Right cardiac atrium (tissue), 5 donors: ENCODE results near the gene UQCC5. TPM values are rescaled to one million over a fixed set of nuclear protein-coding genes. Genes with fewer than 3 reads are reported as not detected.
A peak's percentile ranks its signal among the peaks of the same experiment; 100 is the strongest.

Experiments
- ATAC-seq, 2 donors: fragments of 200-7000 bp; cut with Tn5 transposase; one replicate each; pipeline versions ENCODE4 v1.8.0 to v1.9.1; 2020; ENCODE audit warnings: moderate library complexity in 2 of 2, mild to moderate bottlenecking in 1 of 2
- DNase-seq, 3 donors: peaks; one replicate each; pipeline ENCODE4 v3.0.0-alpha.2; 2020
- H3K27ac ChIP-seq: one replicate; pipeline ENCODE4 v1.5.1; 2013; ENCODE audit warnings: mild to moderate bottlenecking, low read length, control low read depth, moderate library complexity
- H3K27me3 ChIP-seq: one replicate; pipeline ENCODE4 v1.6.1; 2013; ENCODE audit not compliant: control insufficient read depth, insufficient read depth
- H3K4me1 ChIP-seq: one replicate; pipeline ENCODE4 v1.6.1; 2013; ENCODE audit warnings: low read length; ENCODE audit not compliant: control insufficient read depth, insufficient read depth
- H3K4me3 ChIP-seq: one replicate; pipeline ENCODE4 v1.5.1; 2013; ENCODE audit warnings: low read length, control low read depth
- H3K9me3 ChIP-seq: one replicate; pipeline ENCODE4 v1.6.1; 2013; ENCODE audit warnings: low read length; ENCODE audit not compliant: control insufficient read depth
- WGBS: extraction: QIAGEN DNeasy Blood & Tissue Kit; methylation state at CpG from one replicate; pipeline ENCODE4 v1.1.7; 2013; 5-methylcytosine and 5-hydroxymethylcytosine counted together
- intact Hi-C, 4 donors: fragments of 100-400 bp; cut with DNase I; formaldehyde crosslinking; loops; one replicate each; pipeline versions ENCODE4 v1.11.0 to v1.14.0; 2022 to 2023
- polyA plus RNA-seq: library from polyadenylated mRNA; stranded (reverse); fragments of 200-250 nt; gene quantifications from one replicate; pipeline ENCODE4 v1.2.3, GENCODE V29; 2013
- total RNA-seq, 4 donors: library from RNA; stranded (reverse); fragmentation: NEBNext Ultra II Directional; extraction: Animal tissue kit (Norgen Biotek cat#: 25700); gene quantifications; one replicate each; pipeline ENCODE4 v1.2.1, GENCODE V29; 2021
- donor health status: healthy with polysubstance abuse.
- donor health status: DM: no; HTN: yes; CAD: no.
- donor health status: DM: no; HTN: no; CAD: no.
- donor health status: DM: no; HTN: yes; CAD: no; lungs with severe emphysema.
- donor health status: DM: yes; HTN: yes; CAD: no.

The UQCC5 gene
- total and polyA plus RNA-seq, 5 donors, result 52.4 to 97.3 (median 62.4) TPM

GRCh38 chr3:52493232-52494017, 43.0 kb upstream of the UQCC5 start:
- Histone ChIP-seq H3K4me3 (no peak overlapping the region), H3K4me1 (peaks cover 7% of the 10 kb centered on the region), H3K9me3 (no peaks in the 10 kb centered on the region), H3K27me3 (no peaks in the 10 kb centered on the region), H3K27ac (no peak overlapping the region)
- ATAC-seq (no peak), DNase-seq (no peak)
- 92% methylated on average over 7 of the region's 7 CpGs for WGBS
- intact Hi-C loops, result no loop called here

GRCh38 chr3:52494445-52494844, 42.0 kb upstream of the UQCC5 start:
- Histone ChIP-seq H3K27ac (peak overlapping the region; percentile 3), H3K4me3 (no peak overlapping the region), H3K27me3 (no peaks in the 10 kb centered on the region), H3K9me3 (no peaks in the 10 kb centered on the region), H3K4me1 (peaks cover 7% of the 10 kb centered on the region)
- ATAC-seq, result no peak
- 74% methylated on average over 7 of the region's 7 CpGs for WGBS
- intact Hi-C loops, result no loop called here
- no peak for DNase-seq

- Histone ChIP-seq H3K27me3 (no peaks in the 10 kb centered on the region), H3K9me3 (no peaks in the 10 kb centered on the region), H3K4me3 (peak within 1 kb of the TSS; percentile 1), H3K27ac (peak within 1 kb of the TSS; percentile 25), H3K4me1 (peaks cover 6% of the 10 kb centered on the region)
- intact Hi-C loops, result no loop called here
- DNase-seq (peak; percentile 83 to 91 (median 90)), ATAC-seq (peak; percentile 73 to 85)
- WGBS, result 41% methylated on average over 25 of the region's 25 CpGs
Observed at GRCh38 chr3:52494886-52495495, 41.4 kb upstream of the UQCC5 start, which contains the start of gene STAB1. Gene STAB1, plus strand, starts transcription at chr3:52495338. Its CDS starts 76 bp downstream, at chr3:52495414.

DNA sequence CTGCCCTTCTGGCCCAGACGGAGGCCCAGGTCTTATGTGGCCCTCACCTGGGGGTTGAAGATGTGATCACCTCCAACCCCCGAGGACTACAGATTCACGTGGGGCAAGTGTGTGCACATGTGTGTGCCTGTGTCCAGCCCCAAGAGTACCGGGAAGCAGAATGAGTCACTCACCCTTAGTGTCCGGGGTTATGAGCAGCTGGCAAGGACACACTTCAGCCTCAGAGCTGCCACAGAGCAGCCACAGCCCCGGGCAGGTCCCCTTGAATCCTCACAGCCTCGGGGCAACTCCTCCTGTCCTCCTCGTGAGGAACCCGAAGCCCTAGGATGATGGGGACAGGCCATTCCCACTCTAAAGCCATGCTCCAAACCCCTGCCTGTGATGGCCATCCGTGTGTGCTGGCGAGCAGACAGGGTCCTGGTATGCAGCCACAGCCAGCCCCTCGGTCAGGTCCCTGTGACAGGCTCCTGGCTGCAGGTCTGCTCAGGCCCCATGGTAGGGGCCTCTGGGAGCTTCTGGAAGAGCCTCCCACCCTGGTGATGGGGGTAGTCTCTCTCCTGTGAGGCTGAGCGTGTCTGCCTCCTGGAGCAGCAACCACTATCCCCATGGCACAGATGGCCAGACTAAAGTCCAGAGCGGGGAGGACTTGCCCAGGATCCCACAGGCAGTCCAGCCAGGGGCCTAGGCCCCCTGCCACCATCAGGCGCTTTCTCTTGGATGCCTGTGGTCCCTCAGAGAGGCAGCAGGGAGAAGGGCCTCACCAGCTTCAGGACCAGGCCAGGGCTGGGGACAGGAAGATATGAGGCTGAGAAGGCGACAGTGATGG, 40.4 kb upstream of the UQCC5 start:
- H3K4me3 ChIP-seq, result peak overlapping the region; percentile 1
- H3K27me3 ChIP-seq, result no peaks in the 10 kb centered on the region
- DNase-seq (peak in 2 of 3 donors; percentile 65 to 70), ATAC-seq (peak; percentile 35 to 74)
- intact Hi-C loops, result no loop called here
- H3K4me1 ChIP-seq, result peaks cover 5% of the 10 kb centered on the region
- H3K9me3 ChIP-seq, result no peaks in the 10 kb centered on the region
- 52% methylated on average over 16 of the region's 16 CpGs for WGBS
- peak overlapping the region; percentile 25 for H3K27ac ChIP-seq

DNA sequence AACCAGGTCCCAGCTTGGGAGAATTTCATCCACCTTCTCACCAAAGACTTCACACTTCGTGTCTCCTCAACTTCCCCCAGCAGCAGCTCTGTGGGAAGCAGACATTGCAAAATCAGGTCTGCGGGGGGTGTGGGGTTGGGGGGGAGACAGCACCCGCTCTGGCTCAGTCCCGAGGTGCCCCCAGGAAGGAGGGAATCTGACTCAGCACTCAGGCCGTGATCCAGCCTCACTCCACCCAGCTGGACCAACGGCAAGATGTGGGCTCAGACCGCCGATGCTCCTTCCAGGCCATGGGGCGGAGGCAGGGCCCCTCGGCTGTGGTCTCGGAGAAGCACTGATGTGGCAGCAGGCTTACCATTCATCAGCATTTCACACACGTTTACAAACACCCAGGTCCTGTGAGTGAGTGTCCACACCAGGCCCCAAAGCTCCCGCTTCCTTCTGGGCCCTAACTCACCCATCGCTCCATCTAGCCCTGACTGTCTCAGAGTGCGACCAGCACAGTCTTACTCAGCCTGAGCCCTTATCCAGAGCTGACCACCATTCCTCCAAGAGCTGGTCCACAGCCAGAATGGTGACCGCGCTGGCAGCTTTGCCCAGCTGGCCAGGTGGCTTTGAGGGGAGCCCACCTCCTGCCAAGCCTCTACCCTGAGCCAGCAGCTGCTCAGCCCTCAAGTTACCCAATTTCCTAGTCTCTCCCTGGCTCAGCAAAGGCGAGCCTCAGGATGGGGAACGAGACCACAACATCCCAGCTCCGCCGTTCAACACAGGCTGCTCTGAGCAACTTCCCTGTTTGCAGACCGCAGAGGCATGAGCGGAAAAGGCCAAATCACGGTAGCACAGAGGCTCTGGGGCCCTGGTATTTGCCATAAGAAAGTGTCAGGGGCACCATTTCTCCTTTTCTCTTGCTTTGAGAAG, 38.0 kb upstream of the UQCC5 start:
- intact Hi-C loops, result no loop called here
- 68% methylated on average over 24 of the region's 24 CpGs for WGBS
- DNase-seq (peak; percentile 71 to 82 (median 80)), ATAC-seq (peak; percentile 1 to 7)
- H3K4me1 ChIP-seq, result peaks cover 5% of the 10 kb centered on the region
- no peaks in the 10 kb centered on the region for H3K9me3 ChIP-seq
- no peak overlapping the region for H3K4me3 ChIP-seq
- H3K27me3 ChIP-seq, result no peaks in the 10 kb centered on the region
- H3K27ac ChIP-seq, result no peak overlapping the region

DNA sequence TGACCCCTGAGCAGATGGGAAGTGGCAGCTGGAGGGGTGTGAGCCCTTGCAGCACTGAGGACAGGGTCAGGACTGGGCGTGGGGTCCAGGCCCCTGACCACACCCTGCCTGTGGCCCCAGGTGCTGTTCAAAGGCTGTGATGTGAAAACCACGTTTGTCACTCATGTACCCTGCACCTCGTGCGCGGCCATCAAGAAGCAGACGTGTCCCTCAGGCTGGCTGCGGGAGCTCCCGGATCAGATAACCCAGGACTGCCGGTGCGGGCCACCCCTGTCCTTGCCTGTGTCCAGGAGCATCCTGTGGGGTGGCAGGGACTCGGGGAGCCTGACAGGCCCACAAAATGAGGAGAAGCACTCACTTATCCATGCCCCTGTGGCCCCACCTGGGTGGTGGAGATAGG, 35.4 kb upstream of the UQCC5 start:
- peaks cover under 1% of the 10 kb centered on the region for H3K4me1 ChIP-seq
- H3K27me3 ChIP-seq, result no peaks in the 10 kb centered on the region
- H3K9me3 ChIP-seq, result no peaks in the 10 kb centered on the region
- intact Hi-C loops, result no loop called here
- 83% methylated on average over 11 of the region's 11 CpGs for WGBS
- DNase-seq (no peak), ATAC-seq (no peak)
- H3K27ac ChIP-seq, result no peak overlapping the region
- no peak overlapping the region for H3K4me3 ChIP-seq

DNA sequence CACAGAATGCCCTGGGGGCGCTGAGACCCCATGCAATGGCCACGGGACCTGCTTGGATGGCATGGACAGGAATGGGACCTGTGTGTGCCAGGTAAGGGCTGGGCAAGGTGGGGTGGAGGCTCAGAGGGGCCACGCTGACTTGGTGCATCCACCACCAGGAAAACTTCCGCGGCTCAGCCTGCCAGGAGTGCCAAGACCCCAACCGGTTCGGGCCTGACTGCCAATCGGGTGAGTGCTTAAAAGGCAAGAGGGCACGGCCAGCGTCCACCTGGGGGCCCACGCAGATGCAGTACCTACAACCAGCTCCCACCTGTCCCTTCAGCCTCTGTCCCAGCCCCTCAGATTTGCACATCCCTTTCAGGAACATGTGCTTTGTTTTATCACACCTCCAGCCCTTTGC, 34.4 kb upstream of the UQCC5 start:
- intact Hi-C loops, result no loop called here
- Histone ChIP-seq H3K9me3 (no peaks in the 10 kb centered on the region), H3K27me3 (no peaks in the 10 kb centered on the region), H3K4me1 (no peaks in the 10 kb centered on the region), H3K4me3 (no peak overlapping the region), H3K27ac (no peak overlapping the region)
- no peak for ATAC-seq
- 91% methylated on average over 11 of the region's 11 CpGs for WGBS
- no peak for DNase-seq

DNA sequence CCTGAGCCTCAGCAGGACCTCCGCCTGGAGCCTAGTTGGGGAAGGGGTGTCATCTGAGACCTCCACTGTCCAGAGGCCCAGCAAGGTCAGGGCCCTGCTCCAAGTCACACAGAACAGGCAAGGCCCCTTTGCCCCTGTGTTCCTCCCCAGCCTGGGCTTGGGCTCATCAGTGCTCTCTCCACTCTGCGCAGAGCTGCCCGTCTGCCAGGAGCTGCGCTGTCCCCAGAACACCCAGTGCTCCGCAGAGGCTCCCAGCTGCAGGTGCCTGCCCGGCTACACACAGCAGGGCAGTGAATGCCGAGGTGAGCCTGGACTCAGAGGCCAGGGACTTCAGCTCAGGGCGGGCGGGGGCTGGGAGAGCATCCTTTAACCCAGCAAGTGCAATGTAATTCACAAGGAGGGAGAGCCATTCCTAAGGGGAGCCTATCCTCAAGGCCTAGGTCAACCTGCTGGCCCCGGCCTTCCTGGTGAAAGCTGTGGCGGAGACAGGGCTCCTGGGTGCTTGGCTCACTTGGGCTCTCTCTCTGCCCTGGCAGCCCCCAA, 33.5 kb upstream of the UQCC5 start:
- no peaks in the 10 kb centered on the region for H3K27me3 ChIP-seq
- ATAC-seq (no peak), DNase-seq (no peak)
- intact Hi-C loops, result no loop called here
- H3K4me3 ChIP-seq, result no peak overlapping the region
- WGBS, result 92% methylated on average over 11 of the region's 11 CpGs
- no peak overlapping the region for H3K27ac ChIP-seq
- no peaks in the 10 kb centered on the region for H3K9me3 ChIP-seq
- H3K4me1 ChIP-seq, result no peaks in the 10 kb centered on the region

DNA sequence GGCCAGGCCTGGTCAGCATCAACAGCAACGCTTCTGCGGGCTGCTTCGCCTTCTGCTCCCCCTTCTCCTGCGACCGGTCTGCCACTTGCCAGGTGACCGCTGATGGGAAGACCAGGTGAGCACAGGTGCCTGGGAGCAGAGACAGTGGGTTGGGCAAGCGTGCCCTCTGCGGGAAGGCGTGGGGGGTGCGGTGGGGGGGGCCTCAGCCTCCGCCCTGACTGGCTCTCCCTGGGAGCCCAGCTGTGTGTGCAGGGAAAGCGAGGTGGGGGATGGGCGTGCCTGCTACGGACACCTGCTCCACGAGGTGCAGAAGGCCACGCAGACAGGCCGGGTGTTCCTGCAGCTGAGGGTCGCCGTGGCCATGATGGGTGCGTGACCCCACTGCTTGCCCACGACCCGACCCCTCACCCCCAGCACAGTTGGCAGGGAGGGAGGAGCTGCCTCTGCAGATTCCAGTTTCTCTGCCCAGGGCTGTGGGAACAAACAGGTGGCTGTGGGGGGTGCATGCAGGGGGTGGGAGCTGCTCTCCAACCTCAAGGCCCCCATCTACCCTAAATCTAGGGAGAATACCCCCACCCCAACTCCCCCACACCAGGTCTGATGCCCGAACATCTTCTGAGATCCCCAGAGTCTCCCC, 32.5 kb upstream of the UQCC5 start:
- no peak overlapping the region for H3K27ac ChIP-seq
- intact Hi-C loops, result no loop called here

DNA sequence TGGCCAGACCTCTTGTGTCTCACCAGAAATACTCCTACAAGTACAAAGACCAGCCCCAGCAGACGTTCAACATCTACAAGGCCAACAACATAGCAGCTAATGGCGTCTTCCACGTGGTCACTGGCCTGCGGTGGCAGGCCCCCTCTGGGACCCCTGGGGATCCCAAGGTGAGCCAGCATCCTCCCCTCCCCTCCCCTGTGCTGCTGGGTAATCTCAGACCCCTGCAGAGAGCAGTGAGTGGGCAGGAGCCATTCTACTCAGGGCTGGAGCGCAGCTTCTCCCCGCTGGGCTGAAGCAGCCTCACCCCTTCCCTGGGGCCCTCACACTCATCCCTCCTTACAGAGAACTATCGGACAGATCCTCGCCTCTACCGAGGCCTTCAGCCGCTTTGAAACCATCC, 31.4 kb upstream of the UQCC5 start:
- H3K4me1 ChIP-seq, result no peaks in the 10 kb centered on the region
- no peak overlapping the region for H3K4me3 ChIP-seq
- ATAC-seq, result no peak
- no peak for DNase-seq
- H3K9me3 ChIP-seq, result no peaks in the 10 kb centered on the region
- WGBS, result 87% methylated on average over 10 of the region's 10 CpGs
- intact Hi-C loops, result no loop called here
- H3K27ac ChIP-seq, result no peak overlapping the region
- no peaks in the 10 kb centered on the region for H3K27me3 ChIP-seq

More for the DNA sequence above, 32.5 kb upstream of the UQCC5 start:
- no peak overlapping the region for H3K4me3 ChIP-seq
- WGBS, result 67% methylated on average over 23 of the region's 23 CpGs
- no peaks in the 10 kb centered on the region for H3K9me3 ChIP-seq
- no peaks in the 10 kb centered on the region for H3K4me1 ChIP-seq
- DNase-seq, result no peak
- no peaks in the 10 kb centered on the region for H3K27me3 ChIP-seq
- no peak for ATAC-seq
